GM19043 (cell line): ENCODE measurements around the gene GARIN5A.

Source experiments
- ATAC-seq: cut with Tn5 transposase; IDR thresholded peaks from one replicate; pipeline ENCODE4 v1.9.1; 2021; ENCODE audit warnings: low read depth; ENCODE audit not compliant: unreplicated experiment

Gene GARIN5A

GRCh38 chr19:50509366-50509765 is 32.7 kb upstream of the GARIN5A start:
- ATAC-seq, result no peak

GRCh38 chr19:50508843-50509190 is 32.2 kb upstream of the GARIN5A start:
- ATAC-seq, result no peak

- no peak for ATAC-seq
These were observed 30.7 kb upstream of the GARIN5A start for GRCh38 chr19:50507376-50507775.

GRCh38 chr19:50506700-50507099 is 30.1 kb upstream of the GARIN5A start:
- ATAC-seq, result no peak

- no peak for ATAC-seq
These were observed 29.4 kb upstream of the GARIN5A start for GRCh38 chr19:50505856-50506611.

- no peak for ATAC-seq
These were observed 25.2 kb upstream of the GARIN5A start for GRCh38 chr19:50501568-50502475.

- ATAC-seq, result no peak
These were observed 24.5 kb upstream of the GARIN5A start for GRCh38 chr19:50501186-50501567.

GRCh38 chr19:50500753-50501151 is 24.1 kb upstream of the GARIN5A start:
- ATAC-seq, result no peak

- ATAC-seq, result no peak
These were observed 23.6 kb upstream of the GARIN5A start for GRCh38 chr19:50500060-50500752.

- no peak for ATAC-seq
These were observed 21.8 kb upstream of the GARIN5A start for GRCh38 chr19:50498219-50499056.

- no peak for ATAC-seq
These were observed 20.4 kb upstream of the GARIN5A start for GRCh38 chr19:50497022-50497405.

GRCh38 chr19:50496189-50497021 is 19.8 kb upstream of the GARIN5A start:
- ATAC-seq, result no peak

- no peak for ATAC-seq
These were observed 18.4 kb upstream of the GARIN5A start for GRCh38 chr19:50495020-50495531.

- ATAC-seq, result no peak
These were observed 17.8 kb upstream of the GARIN5A start for GRCh38 chr19:50494186-50495019.

GRCh38 chr19:50493171-50493570 is 16.5 kb upstream of the GARIN5A start:
- ATAC-seq, result no peak

- no peak for ATAC-seq
These were observed 15.8 kb upstream of the GARIN5A start for GRCh38 chr19:50492303-50493052.

- no peak for ATAC-seq
These were observed 14.4 kb upstream of the GARIN5A start for GRCh38 chr19:50490991-50491472.

GRCh38 chr19:50490411-50490811 is 13.8 kb upstream of the GARIN5A start:
- no peak for ATAC-seq
